Thyroid gland (tissue), 4 donors: ENCODE results near the gene AOAH.

Experiments used
- CTCF ChIP-seq, 6 experiments: fragments of 200-600 bp in 3 of 6; fragments of 450-650 bp in 3 of 6; sonication (generic) in 3 of 6; IDR thresholded peaks; one replicate each; pipeline ENCODE4 v1.5.1; 2016 to 2019; ENCODE audit warnings: antibody characterized with exemption in 6 of 6, mild to moderate bottlenecking in 2 of 6, inconsistent platforms in 1 of 6, moderate library complexity in 1 of 6
- POLR2A ChIP-seq, 2 donors: fragments of 450-650 bp; IDR thresholded peaks; one replicate each; pipeline ENCODE4 v1.6.1; 2017; ENCODE audit warnings: antibody characterized with exemption in 2 of 2, mild to moderate bottlenecking in 2 of 2, moderate library complexity in 1 of 2

DNA sequence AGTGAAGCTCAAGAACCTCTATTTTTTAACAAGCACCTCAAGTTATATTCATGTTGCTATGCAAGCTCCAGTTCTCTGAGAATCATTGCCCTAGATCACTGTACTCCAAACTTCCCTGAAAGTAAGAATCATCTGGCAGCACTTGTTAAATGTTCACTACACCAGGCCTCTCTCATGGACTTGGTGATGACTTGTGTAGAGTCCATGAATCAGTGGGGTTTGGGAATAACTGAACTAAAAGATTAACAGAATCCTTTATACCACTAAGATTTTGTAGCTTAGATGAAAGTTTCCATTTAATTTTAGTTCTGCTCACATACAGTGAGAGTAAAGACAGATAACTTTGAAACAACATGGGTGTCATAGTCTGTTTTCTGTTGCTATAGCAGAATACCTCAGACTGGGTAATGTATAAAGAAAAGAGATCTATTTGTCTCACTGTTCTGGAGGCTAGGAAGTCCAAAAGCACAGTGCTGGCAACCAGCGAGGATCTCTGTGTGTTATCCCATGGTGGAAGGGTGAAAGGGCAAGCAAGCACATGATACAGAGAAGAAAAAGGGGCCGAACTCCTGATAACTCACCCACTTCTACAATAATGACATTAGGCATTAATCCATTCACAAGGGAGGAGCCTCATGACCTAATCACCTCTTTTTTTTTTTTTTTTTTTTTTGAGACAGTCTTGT, 27.9 kb upstream of the AOAH start:
- no peak for TF ChIP-seq CTCF (IDR thresholded peaks at IDR 0.05)
- no peak for TF ChIP-seq POLR2A (IDR thresholded peaks at IDR 0.05)
